ENCODE measurements around the gene FAM120B. TPM values are rescaled to one million over a fixed set of nuclear protein-coding genes. Genes with fewer than 3 reads are reported as not detected.

The FAM120B gene
- total RNA-seq, 1 donor from 2014 or later: 36.5 TPM

GRCh38 chr6:170294813-170295509 lies 11.6 kb upstream of the FAM120B start:
- ATAC-seq (no peak), DNase-seq (ENCODE audit: low spot score) (no peak)
- intact Hi-C loops (cut with DNase I): no loop called here

DNA sequence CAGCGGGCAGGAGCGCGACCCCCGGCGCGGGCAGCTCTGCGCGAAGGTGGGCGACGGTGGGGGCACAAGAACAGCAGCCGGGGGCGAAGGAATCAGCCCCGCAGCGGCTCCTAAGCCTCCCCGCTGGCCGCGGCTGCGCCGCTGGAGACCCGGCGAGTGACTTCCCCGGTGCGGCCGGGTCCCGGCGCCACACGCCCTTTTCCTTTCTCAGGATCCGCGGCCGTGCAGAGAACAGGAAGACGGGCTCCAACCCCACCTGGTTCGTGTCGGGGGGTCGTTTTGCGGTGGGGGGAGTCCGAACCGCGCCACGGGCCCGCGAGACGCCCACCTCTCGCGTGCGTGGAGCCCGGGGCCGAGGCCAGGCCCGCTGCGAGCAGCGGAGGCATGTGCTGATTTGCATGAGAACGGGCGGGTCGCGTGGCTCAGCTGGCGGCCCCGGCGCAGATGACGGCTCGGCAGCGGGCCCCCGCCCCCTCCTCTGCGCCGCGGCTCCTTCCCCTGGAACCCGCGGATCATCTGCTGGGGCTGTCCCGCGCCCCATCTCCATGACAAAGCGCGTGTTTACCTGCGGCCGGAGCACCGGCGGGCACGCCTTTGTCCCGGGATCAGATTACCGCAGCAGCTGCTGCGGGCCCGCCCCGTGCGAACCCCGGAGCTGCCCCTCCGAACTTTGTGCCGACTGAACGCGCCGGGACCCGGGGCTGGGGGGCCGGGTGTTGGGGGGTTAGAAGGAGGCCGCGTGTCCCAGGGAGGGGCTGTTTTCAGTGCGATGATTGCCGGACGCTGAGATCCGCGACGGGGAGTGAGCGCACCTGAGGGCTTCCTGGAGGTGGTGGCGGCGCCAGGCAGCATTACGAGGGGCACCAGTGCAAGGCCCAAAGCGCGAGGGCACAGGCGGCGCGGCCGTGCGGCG lies 10.8 kb upstream of the FAM120B start:
- DNase-seq (ENCODE audit: low spot score) (no peak), ATAC-seq (no peak)
- intact Hi-C loops (cut with DNase I): no loop called here

- ATAC-seq (no peak), DNase-seq (ENCODE audit: low spot score) (no peak)
- intact Hi-C loops (cut with DNase I): no loop called here
These were observed 10.2 kb upstream of the FAM120B start for GRCh38 chr6:170296423-170296745.

DNA sequence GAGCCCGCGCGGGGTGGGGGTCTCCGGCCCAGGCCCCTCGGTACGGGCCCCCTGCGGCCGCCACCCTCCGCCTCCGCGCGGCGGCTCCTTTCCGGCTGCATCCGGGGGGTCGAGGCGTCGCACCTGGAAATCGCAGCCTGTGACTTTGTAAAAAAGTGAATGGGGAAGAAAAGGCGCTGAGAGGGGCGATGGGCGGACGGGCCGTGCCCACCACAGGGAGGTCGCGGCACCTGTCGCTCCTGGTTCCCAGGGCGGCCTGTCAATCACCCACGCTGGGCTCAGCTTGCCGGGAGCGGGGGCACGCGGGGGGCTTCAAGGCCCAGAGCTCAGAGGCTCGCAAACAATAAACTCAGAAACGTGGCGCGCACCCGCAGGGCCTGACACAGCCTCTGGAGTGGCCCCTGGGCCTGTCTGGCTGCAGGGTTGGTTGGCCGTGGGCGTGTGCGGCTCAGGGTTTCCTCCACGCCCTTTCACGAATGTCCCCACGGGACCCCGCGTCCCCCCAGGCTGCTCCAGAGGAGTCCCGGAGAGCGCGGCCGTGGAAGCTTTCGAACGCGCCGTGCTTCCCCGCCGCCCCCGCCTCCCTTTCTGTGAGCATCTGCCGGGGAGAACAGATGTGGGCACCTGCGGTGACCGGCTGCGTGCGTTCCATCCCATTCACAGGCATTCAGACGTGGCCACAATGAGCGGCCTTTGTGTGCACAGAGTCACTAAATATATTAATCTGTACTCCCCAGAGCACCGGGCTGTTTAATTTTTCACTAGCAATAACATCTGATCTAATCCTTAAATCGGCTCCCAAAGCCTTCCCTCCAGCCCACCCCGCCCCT lies 9.6 kb upstream of the FAM120B start:
- no peak for DNase-seq (ENCODE audit: low spot score)
- intact Hi-C loops (cut with DNase I): no loop called here
- no peak for ATAC-seq

DNA sequence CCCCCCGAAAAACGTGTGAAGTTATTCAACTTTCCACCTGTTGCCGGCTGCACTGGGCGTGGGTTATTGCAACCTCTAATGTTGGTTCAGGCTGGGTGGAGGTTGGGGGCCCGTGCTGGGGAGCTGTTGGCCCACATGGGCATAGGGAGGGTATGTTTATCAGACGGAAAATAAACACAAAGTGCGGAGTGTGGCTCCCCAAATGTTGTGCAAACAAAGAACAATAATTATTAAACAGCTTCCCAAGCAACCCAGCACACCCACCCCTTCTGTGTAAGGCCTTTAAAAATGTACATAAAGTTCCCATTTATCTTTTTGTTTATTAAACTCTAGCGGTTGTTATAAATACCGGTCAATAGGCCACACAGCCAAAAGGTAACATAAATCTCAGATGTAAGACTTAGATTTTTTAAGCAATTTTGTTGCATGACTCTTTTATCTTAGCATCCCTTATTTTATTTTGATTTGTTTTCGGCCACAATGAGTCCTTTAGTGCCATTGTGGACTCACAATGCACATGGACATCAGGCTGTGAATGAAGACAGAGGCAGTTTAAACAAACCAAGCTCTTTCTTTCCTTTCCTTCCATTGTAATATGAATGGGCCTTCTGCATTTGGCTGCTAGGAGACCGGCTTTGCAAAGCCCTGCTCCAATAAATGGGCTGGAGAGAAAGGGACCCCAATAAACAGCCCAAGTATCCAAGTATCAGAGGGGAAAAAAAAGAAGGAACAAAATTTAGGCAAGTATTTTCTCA lies 8.8 kb upstream of the FAM120B start:
- ATAC-seq: no peak
- DNase-seq (ENCODE audit: low spot score): no peak
- intact Hi-C loops (cut with DNase I): no loop called here

- intact Hi-C loops (cut with DNase I): no loop called here
- DNase-seq (ENCODE audit: low spot score) (no peak), ATAC-seq (no peak)
These were observed 7.9 kb upstream of the FAM120B start for GRCh38 chr6:170298688-170299087.

- intact Hi-C loops (cut with DNase I): no loop called here
- DNase-seq (ENCODE audit: low spot score): no peak
These were observed 5.4 kb upstream of the FAM120B start for GRCh38 chr6:170301184-170301583.

GRCh38 chr6:170305805-170306323 lies 694 bp upstream of the FAM120B start:
- DNase-seq (ENCODE audit: low spot score) (no peak), ATAC-seq (no peak)
- intact Hi-C loops (cut with DNase I): no loop called here

More at GRCh38 chr6:170301184-170301583, 5.4 kb upstream of the FAM120B start:
- no peak for ATAC-seq

GRCh38 chr6:170307080-170307545 lies 555 bp downstream of the FAM120B start:
- ATAC-seq: no peak
- intact Hi-C loops (cut with DNase I): no loop called here
- no peak for DNase-seq (ENCODE audit: low spot score)

GRCh38 chr6:170308761-170309160 lies 2.2 kb downstream of the FAM120B start:
- ATAC-seq: no peak
- no peak for DNase-seq (ENCODE audit: low spot score)
- intact Hi-C loops (cut with DNase I): no loop called here

DNA sequence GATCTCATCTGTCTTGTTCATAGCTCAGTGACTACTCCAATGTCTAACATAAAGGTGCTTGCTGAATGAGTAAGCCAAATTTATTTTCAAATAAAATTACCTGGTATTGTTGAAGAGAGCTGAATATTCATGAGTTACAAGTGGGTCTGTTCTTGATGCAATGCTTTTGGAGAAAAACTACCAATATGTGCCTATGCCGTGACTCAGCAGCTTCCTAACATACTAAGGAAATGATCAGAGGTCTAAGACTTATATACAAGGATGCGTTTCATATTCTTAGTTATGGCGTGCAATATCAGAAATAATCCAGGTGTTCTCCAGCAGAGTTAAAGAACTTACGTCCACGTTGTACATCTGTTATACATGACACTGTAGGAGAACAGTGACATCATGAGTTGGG lies 5.1 kb downstream of the FAM120B start:
- ATAC-seq (no peak), DNase-seq (ENCODE audit: low spot score) (no peak)
- intact Hi-C loops (cut with DNase I): no loop called here

DNA sequence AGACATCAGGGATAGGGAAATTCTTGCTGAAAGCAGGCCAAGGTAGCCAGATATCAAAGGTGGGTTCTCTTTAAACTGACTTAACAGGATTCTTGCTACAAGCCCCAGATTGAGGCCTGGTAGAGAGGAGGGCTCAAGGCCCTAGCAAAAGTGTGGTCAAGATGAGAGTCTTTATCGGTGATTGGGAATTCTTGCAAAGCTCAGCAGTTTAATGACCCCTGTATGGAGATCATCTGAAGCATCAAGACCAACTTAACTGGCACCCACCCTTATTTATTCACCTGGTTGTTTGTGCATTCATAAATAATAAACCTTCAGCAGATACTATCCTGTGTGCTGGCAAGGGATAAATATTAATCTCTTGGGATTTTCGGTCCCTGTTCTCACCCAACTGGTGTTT lies 6.3 kb downstream of the FAM120B start:
- intact Hi-C loops (cut with DNase I): no loop called here
- no peak for ATAC-seq
- no peak for DNase-seq (ENCODE audit: low spot score)

GRCh38 chr6:170313716-170314295 lies 7.2 kb downstream of the FAM120B start:
- ATAC-seq (no peak), DNase-seq (ENCODE audit: low spot score) (no peak)
- intact Hi-C loops (cut with DNase I): no loop called here

- no peak for DNase-seq (ENCODE audit: low spot score)
- ATAC-seq: no peak
- intact Hi-C loops (cut with DNase I): no loop called here
These were observed 8.4 kb downstream of the FAM120B start for GRCh38 chr6:170314983-170315382.

DNA sequence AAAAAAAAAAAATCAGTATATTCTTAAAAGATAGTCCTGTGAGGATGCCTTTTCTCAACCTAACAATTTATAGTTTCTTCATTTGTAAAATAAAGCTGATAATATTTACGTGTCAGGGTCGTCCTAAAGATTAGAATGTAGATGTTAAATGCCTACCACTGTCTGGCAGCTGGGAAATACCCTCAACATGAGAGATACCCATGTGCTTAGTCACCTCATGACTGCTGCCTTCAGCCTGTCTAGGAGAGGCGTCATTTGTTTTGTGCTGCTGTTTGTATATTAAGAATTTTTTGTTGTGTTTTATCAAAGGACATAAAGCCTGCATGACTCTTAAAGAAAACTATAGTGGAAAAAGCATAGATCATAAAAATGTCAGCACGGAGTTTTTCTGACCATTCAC lies 9.5 kb downstream of the FAM120B start:
- DNase-seq (ENCODE audit: low spot score) (no peak), ATAC-seq (no peak)
- intact Hi-C loops (cut with DNase I): no loop called here

GRCh38 chr6:170317076-170317475 lies 10.5 kb downstream of the FAM120B start:
- intact Hi-C loops (cut with DNase I): no loop called here
- no peak for ATAC-seq
- DNase-seq (ENCODE audit: low spot score): no peak

DNA sequence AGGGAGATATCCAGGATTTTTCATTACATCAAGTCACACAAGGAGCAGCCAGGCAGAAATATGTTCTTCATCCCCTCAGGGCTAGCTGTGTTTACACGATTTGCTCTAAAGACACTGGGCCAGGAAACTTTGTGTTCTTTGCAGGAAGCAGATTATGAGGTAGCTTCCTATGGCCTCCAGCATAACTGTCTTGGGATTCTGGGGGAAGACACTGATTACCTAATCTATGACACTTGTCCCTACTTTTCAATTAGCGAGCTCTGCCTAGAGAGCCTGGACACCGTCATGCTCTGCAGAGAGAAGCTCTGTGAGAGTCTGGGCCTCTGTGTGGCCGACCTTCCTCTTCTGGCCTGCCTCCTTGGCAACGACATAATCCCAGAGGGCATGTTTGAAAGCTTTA lies 11.2 kb downstream of the FAM120B start:
- intact Hi-C loops (cut with DNase I): no loop called here
- no peak for ATAC-seq

GRCh38 chr6:170329321-170329720 lies 22.8 kb downstream of the FAM120B start:
- no peak for DNase-seq (ENCODE audit: low spot score)
- intact Hi-C loops (cut with DNase I): no loop called here
- ATAC-seq: no peak

More for the DNA sequence above, 11.2 kb downstream of the FAM120B start:
- no peak for DNase-seq (ENCODE audit: low spot score)

All from sciatic nerve (tissue), 2 donors.